H1 (cell line): ENCODE measurements around the gene BCAP31. TPM values are rescaled to one million over a fixed set of nuclear protein-coding genes. Genes with fewer than 3 reads are reported as not detected.

Experiments used
- CTCF ChIA-PET: fragments of 300-600 bp; sonication (Branson Sonifier 250); formaldehyde crosslinking; loops from one replicate; lab custom pipeline; 2021; ENCODE audit not compliant: partially characterized antibody; lab: Charles Lee
- POLR2A ChIA-PET: fragments of 300-600 bp; sonication (Branson Sonifier 250); formaldehyde crosslinking; loops from one replicate; lab custom pipeline; 2021; ENCODE audit warnings: inconsistent platforms; ENCODE audit not compliant: partially characterized antibody; lab: Charles Lee
- DNase-seq, 2 experiments: peaks; one replicate each; pipeline versions ENCODE4 v3.0.0 to v3.0.0-alpha.2; 2010 to 2022; ENCODE audit warnings: low spot score in 2 of 2, low read depth in 1 of 2, mixed read lengths in 1 of 2
- FAIRE-seq: peaks from 2 replicates; lab custom pipeline; 2011; peaks lifted over from hg19 to GRCh38; lab: Jason Lieb, UNC
- H2AFZ ChIP-seq: 2 replicates; pipeline ENCODE4 v1.8.1; 2012; ENCODE audit warnings: low read length, inconsistent platforms
- H2AK5ac ChIP-seq: 2 replicates; pipeline ENCODE4 v1.6.1; 2013; ENCODE audit warnings: low read depth, low read length
- H2BK120ac ChIP-seq: replicated peaks from 2 replicates; pipeline ENCODE3; 2013; ENCODE audit warnings: low read depth, low read length, inconsistent platforms
- H2BK12ac ChIP-seq: 2 replicates; pipeline ENCODE4 v1.6.1; 2013; ENCODE audit warnings: low read depth, low read length
- H2BK15ac ChIP-seq: 2 replicates; pipeline ENCODE4 v1.6.1; 2013; ENCODE audit warnings: low read length
- H2BK20ac ChIP-seq: 2 replicates; pipeline ENCODE4 v1.6.1; 2013; ENCODE audit warnings: low read length
- H2BK5ac ChIP-seq: 2 replicates; pipeline ENCODE4 v1.6.1; 2013; ENCODE audit warnings: low read depth, low read length
- H3K14ac ChIP-seq: 2 replicates; pipeline ENCODE4 v1.6.1; 2013; ENCODE audit warnings: inconsistent platforms; ENCODE audit not compliant: insufficient read length
- H3K18ac ChIP-seq: 2 replicates; pipeline ENCODE4 v1.6.1; 2013; ENCODE audit warnings: low read length; ENCODE audit errors: extremely low read depth
- H3K23ac ChIP-seq: 2 replicates; pipeline ENCODE4 v1.6.1; 2013; ENCODE audit warnings: inconsistent platforms; ENCODE audit not compliant: insufficient read length
- H3K23me2 ChIP-seq: 2 replicates; pipeline ENCODE4 v1.6.1; 2013; ENCODE audit warnings: low read depth, low read length
- H3K27ac ChIP-seq: 2 replicates; pipeline ENCODE4 v1.6.1; 2011; ENCODE audit warnings: low read depth, low read length, inconsistent platforms
- H3K27me3 ChIP-seq, 4 experiments: replicated peaks in 1 of 4; 1 replicate in 1 of 4; 2 replicates in 3 of 4; pipeline versions ENCODE4 v1.6.1 to v1.8.1; 2011 to 2013; ENCODE audit warnings: low read length in 3 of 4, mild to moderate bottlenecking in 3 of 4, inconsistent platforms in 2 of 4, mixed read lengths in 2 of 4, moderate library complexity in 1 of 4; ENCODE audit not compliant: control insufficient read depth in 3 of 4, insufficient read depth in 3 of 4; ENCODE audit errors: extremely low read depth in 1 of 4
- H3K36me3 ChIP-seq, 4 experiments: 2 replicates each; pipeline versions ENCODE4 v1.6.1 to v1.8.1; 2011 to 2013; ENCODE audit warnings: mild to moderate bottlenecking in 4 of 4, low read length in 3 of 4, moderate library complexity in 2 of 4, control low read depth in 1 of 4, inconsistent platforms in 1 of 4; ENCODE audit not compliant: insufficient read depth in 4 of 4, control insufficient read depth in 2 of 4
- H3K4ac ChIP-seq: replicated peaks from 2 replicates; pipeline ENCODE3; 2013; ENCODE audit warnings: low read length, low read depth, mixed read lengths, inconsistent platforms; ENCODE audit not compliant: insufficient read length
- H3K4me1 ChIP-seq, 4 experiments: replicated peaks in 1 of 4; 1 replicate in 1 of 4; 2 replicates in 3 of 4; pipeline versions ENCODE4 v1.6.1 to v1.8.1; 2011 to 2013; ENCODE audit warnings: low read length in 3 of 4, inconsistent platforms in 2 of 4, mixed read lengths in 1 of 4; ENCODE audit not compliant: insufficient read depth in 4 of 4, control insufficient read depth in 3 of 4
- H3K4me2 ChIP-seq, 2 experiments: 2 replicates each; pipeline versions ENCODE4 v1.6.1 to v1.8.1; 2011 to 2013; ENCODE audit warnings: low read depth in 2 of 2, low read length in 2 of 2, control low read depth in 1 of 2, inconsistent platforms in 1 of 2, mild to moderate bottlenecking in 1 of 2; ENCODE audit not compliant: insufficient read depth in 1 of 2
- H3K4me3 ChIP-seq, 4 experiments: fragments of 200-600, 300-600 bp in 1 of 4; sonication (generic), shearing (Covaris generic), sonication (Bioruptor Twin) in 1 of 4; 2 replicates each; pipeline versions ENCODE4 v1.5.1 to v1.8.1; 2011 to 2016; ENCODE audit warnings: low read length in 4 of 4, low read depth in 3 of 4, control low read depth in 2 of 4, inconsistent platforms in 2 of 4, mild to moderate bottlenecking in 2 of 4, mixed read lengths in 1 of 4, moderate library complexity in 1 of 4; ENCODE audit not compliant: insufficient read depth in 2 of 4; ENCODE audit errors: extremely low read depth in 1 of 4
- H3K56ac ChIP-seq: replicated peaks from 2 replicates; pipeline ENCODE3; 2013; ENCODE audit warnings: low read depth, mild to moderate bottlenecking, mixed read lengths, low read length, inconsistent platforms; ENCODE audit not compliant: insufficient read length
- H3K79me1 ChIP-seq: 2 replicates; pipeline ENCODE4 v1.6.1; 2013; ENCODE audit warnings: low read depth, low read length, control low read depth
- H3K79me2 ChIP-seq, 2 experiments: 2 replicates each; pipeline versions ENCODE4 v1.6.1 to v1.8.1; 2012 to 2013; ENCODE audit warnings: low read length in 2 of 2, mild to moderate bottlenecking in 2 of 2, inconsistent platforms in 1 of 2; ENCODE audit not compliant: insufficient read depth in 2 of 2, control insufficient read depth in 1 of 2
- H3K9ac ChIP-seq, 4 experiments: replicated peaks in 1 of 4; 1 replicate in 1 of 4; 2 replicates in 3 of 4; pipeline versions ENCODE4 v1.6.1 to v1.8.1; 2011 to 2013; ENCODE audit warnings: low read depth in 3 of 4, low read length in 3 of 4, control low read depth in 2 of 4, mild to moderate bottlenecking in 2 of 4, moderate library complexity in 2 of 4, inconsistent platforms in 1 of 4; ENCODE audit errors: extremely low read depth in 1 of 4
- H3K9me3 ChIP-seq, 2 experiments: 2 replicates each; pipeline versions ENCODE4 v1.6.1 to v1.8.1; 2012 to 2013; ENCODE audit warnings: mild to moderate bottlenecking in 2 of 2, moderate library complexity in 2 of 2, control low read depth in 1 of 2, inconsistent platforms in 1 of 2, low read depth in 1 of 2, low read length in 1 of 2, mixed read lengths in 1 of 2; ENCODE audit not compliant: insufficient read depth in 2 of 2
- H4K20me1 ChIP-seq, 2 experiments: replicated peaks in 1 of 2; 2 replicates each; pipeline versions ENCODE3 to v1.8.1; 2011 to 2013; ENCODE audit warnings: inconsistent platforms in 2 of 2, low read length in 2 of 2, mild to moderate bottlenecking in 1 of 2; ENCODE audit not compliant: insufficient read depth in 2 of 2, control insufficient read depth in 1 of 2
- H4K5ac ChIP-seq: 2 replicates; pipeline ENCODE4 v1.6.1; 2013; ENCODE audit warnings: low read length, low read depth, mixed read lengths, inconsistent platforms; ENCODE audit not compliant: insufficient read length
- H4K8ac ChIP-seq: 2 replicates; pipeline ENCODE4 v1.8.0; 2013; ENCODE audit warnings: mild to moderate bottlenecking, moderate library complexity, low read length, inconsistent platforms; ENCODE audit not compliant: insufficient read depth; ENCODE audit errors: extremely low read depth
- H4K91ac ChIP-seq: replicated peaks from 2 replicates; pipeline ENCODE3; 2013; ENCODE audit warnings: low read length, mixed read lengths, inconsistent platforms; ENCODE audit not compliant: insufficient read length
- ASH2L ChIP-seq: fragments of 200-600, 300-600 bp; sonication (generic); IDR thresholded peaks from one replicate; pipeline ENCODE4 v1.7.1; 2017; ENCODE audit warnings: low read length
- CHD2 ChIP-seq: IDR thresholded peaks from 2 replicates; pipeline ENCODE4 v1.6.1; 2012; ENCODE audit warnings: low read length, improper control_type of control experiment
- FOSL1 ChIP-seq: IDR thresholded peaks from 2 replicates; pipeline ENCODE4 v1.6.1; 2011; ENCODE audit warnings: mild to moderate bottlenecking, low read depth, low read length, moderate library complexity; ENCODE audit not compliant: insufficient read depth
- JUND ChIP-seq: IDR thresholded peaks from 2 replicates; pipeline ENCODE4 v1.6.1; 2011; ENCODE audit warnings: mild to moderate bottlenecking, improper control_type of control experiment, low read length
- KDM5A ChIP-seq: fragments of 200-600 bp; IDR thresholded peaks from 2 replicates; pipeline ENCODE4 v1.7.1; 2012; ENCODE audit warnings: mild to moderate bottlenecking, low read length, inconsistent platforms, mixed read lengths
- MAX ChIP-seq: IDR thresholded peaks from 2 replicates; pipeline ENCODE4 v1.6.1; 2012; ENCODE audit warnings: inconsistent platforms
- NANOG ChIP-seq: IDR thresholded peaks from 2 replicates; pipeline ENCODE4 v1.6.1; 2011; ENCODE audit warnings: low read length, low read depth, mild to moderate bottlenecking, inconsistent platforms; ENCODE audit not compliant: insufficient read depth, poor library complexity, severe bottlenecking
- POLR2A ChIP-seq, 2 experiments: IDR thresholded peaks; 1 replicate in 1 of 2; 2 replicates in 1 of 2; pipeline ENCODE4 v1.6.1; 2011; ENCODE audit warnings: low read depth in 2 of 2, low read length in 2 of 2, mild to moderate bottlenecking in 2 of 2; ENCODE audit errors: control extremely low read depth in 1 of 2
- POLR2AphosphoS5 ChIP-seq: IDR thresholded peaks from 2 replicates; pipeline ENCODE4 v1.6.1; 2011; ENCODE audit warnings: low read depth, low read length
- RFX5 ChIP-seq: IDR thresholded peaks from 2 replicates; pipeline ENCODE4 v1.6.1; 2011; ENCODE audit warnings: low read depth, low read length, improper control_type of control experiment, borderline replicate concordance
- RNF2 ChIP-seq: fragments of 200-900, 300-1000 bp; sonication (generic); IDR thresholded peaks from 2 replicates; pipeline ENCODE4 v1.7.1; 2016; ENCODE audit warnings: borderline replicate concordance, low read depth, mild to moderate bottlenecking, antibody characterized with exemption, low read length; ENCODE audit not compliant: poor library complexity, severe bottlenecking; ENCODE audit errors: missing control alignments
- SIN3A ChIP-seq, 2 experiments: IDR thresholded peaks in 1 of 2; conservative IDR thresholded peaks in 1 of 2; 2 replicates each; pipeline ENCODE4 v1.6.1; 2011 to 2012; ENCODE audit warnings: low read length in 2 of 2, improper control_type of control experiment in 1 of 2, low read depth in 1 of 2, mild to moderate bottlenecking in 1 of 2
- SIX5 ChIP-seq: IDR thresholded peaks from 2 replicates; pipeline ENCODE4 v1.6.1; 2011; ENCODE audit warnings: mild to moderate bottlenecking, low read depth, low read length
- TAF1 ChIP-seq: IDR thresholded peaks from 2 replicates; pipeline ENCODE4 v1.6.1; 2011; ENCODE audit warnings: mild to moderate bottlenecking, low read depth, low read length
- WGBS, 2 experiments: shearing (Covaris generic) in 1 of 2; methylation state at CpG; one replicate each; pipeline versions ENCODE4 v1.1.6 to v1.1.7; 2013 to 2015; ENCODE audit warnings: low lambda C conversion rate in 2 of 2, mixed read lengths in 2 of 2, inconsistent platforms in 1 of 2, low coverage in 1 of 2, missing lambda C conversion rate in 1 of 2; ENCODE audit not compliant: insufficient replicate concordance in 2 of 2, insufficient coverage in 1 of 2, insufficient read length in 1 of 2; ENCODE audit errors: extremely low coverage in 1 of 2, missing lambda C conversion rate in 1 of 2; 5-methylcytosine and 5-hydroxymethylcytosine counted together
- polyA plus RNA-seq, 7 experiments: library from polyadenylated mRNA; depleted of rRNA in 3 of 7; stranded (reverse) in 5 of 7; unstranded in 2 of 7; fragments of >200 nt in 5 of 7; fragments of 200-250 nt in 2 of 7; gene quantifications; 1 replicate in 5 of 7; 2 replicates in 1 of 7; 4 replicates in 1 of 7; pipeline versions ENCODE4 v1.2.1 to v1.2.3, GENCODE V29; 2011 to 2013; ENCODE audit warnings: missing spikeins in 2 of 7, mixed read lengths in 2 of 7
- total RNA-seq: library from RNA; stranded (reverse); fragmentation: NEBNext Ultra II Directional; extraction: Animal tissue kit (Norgen Biotek cat#: 25700); gene quantifications from 2 replicates; pipeline ENCODE4 v1.2.1, GENCODE V29; 2021

BCAP31 gene
- total and polyA plus RNA-seq, 2 of the 8 experiments (the other 6 are each of a cell fraction or from before 2014, with no cell fraction given), result 136 to 159 TPM

GRCh38 chrX:153740631-153741222 is 16.5 kb upstream of the BCAP31 start:
- no peak overlapping the region for H2BK120ac ChIP-seq
- H3K27me3 ChIP-seq, result no peaks in the 10 kb centered on the region
- H2BK20ac ChIP-seq, result no peak overlapping the region
- no peak overlapping the region for H3K4me2 ChIP-seq
- 96% methylated on average over 4 of the region's 16 CpGs; no CpG with 5 or more reads in 1 of the 2 experiments for WGBS, 2 experiments
- FAIRE-seq, result no peak
- no peak overlapping the region for H3K4me3 ChIP-seq
- H2BK15ac ChIP-seq, result no peak overlapping the region
- H3K14ac ChIP-seq, result no peak overlapping the region
- no peak overlapping the region for H2BK5ac ChIP-seq
- H3K36me3 ChIP-seq, result no peaks in the 10 kb centered on the region
- no peak overlapping the region for H2BK12ac ChIP-seq
- no peak overlapping the region for H4K8ac ChIP-seq
- H4K91ac ChIP-seq, result no peak overlapping the region
- CTCF ChIA-PET, result interaction anchor here (1.0 to 1.2 kb wide), 2 partner anchors 12 to 13 kb away, joined by 4 read pairs; no protein-coding TSS in a partner anchor
- H3K79me2 ChIP-seq, result no peaks in the 10 kb centered on the region
- H3K9ac ChIP-seq, result no peak overlapping the region
- H4K5ac ChIP-seq, result no peak overlapping the region
- H2AFZ ChIP-seq, result no peak overlapping the region
- no peak overlapping the region for H3K27ac ChIP-seq
- POLR2A ChIA-PET, result no interaction called here
- no peak overlapping the region for H3K23ac ChIP-seq
- no peak overlapping the region for H2AK5ac ChIP-seq
- H3K79me1 ChIP-seq, result no peaks in the 10 kb centered on the region
- no peak overlapping the region for H3K18ac ChIP-seq
- H3K56ac ChIP-seq, result no peak overlapping the region
- H4K20me1 ChIP-seq, result no peaks in the 10 kb centered on the region
- H3K4ac ChIP-seq, result no peak overlapping the region
- peaks cover 0 to 3% (median 2%) of the 10 kb centered on the region in 4 experiments; a peak in 4 of 7 replicates for H3K4me1 ChIP-seq
- no peak for DNase-seq
- H3K9me3 ChIP-seq, result no peaks in the 10 kb centered on the region
- H3K23me2 ChIP-seq, result no peaks in the 10 kb centered on the region
- TF ChIP-seq POLR2AphosphoS5, result no peak
- TF ChIP-seq NANOG, result no peak
- TF ChIP-seq CHD2, result no peak
- no peak for TF ChIP-seq FOSL1
- TF ChIP-seq KDM5A, result no peak
- TF ChIP-seq RNF2, result no peak
- no peak for TF ChIP-seq RFX5
- TF ChIP-seq POLR2A (IDR thresholded peaks at IDR 0.05; ENCODE audit: control extremely low read depth in 1 of 2, low read depth in 2 of 2, low read length in 2 of 2), result no peak
- no peak for TF ChIP-seq MAX
- no peak for TF ChIP-seq SIN3A (conservative IDR thresholded peaks at IDR 0.05 in 1 of 2, IDR thresholded peaks at IDR 0.05 in 1 of 2; ENCODE audit: low read depth in 1 of 2, low read length in 2 of 2)
- no peak for TF ChIP-seq ASH2L
- TF ChIP-seq TAF1, result no peak
- no peak for TF ChIP-seq JUND
- TF ChIP-seq SIX5, result no peak
